CD4-positive, CD25-positive, alpha-beta regulatory T cell (primary cell): ENCODE results near the gene KPNB1. TPM values are rescaled to one million over a fixed set of nuclear protein-coding genes. Genes with fewer than 3 reads are reported as not detected.

Experiments used
- ATAC-seq, 2 donors: fragments of 150-1000 bp; cut with Tn5 transposase; one replicate each; pipeline ENCODE4 v1.10.0; 2021; ENCODE audit warnings: low read depth in 2 of 2, moderate number of reproducible peaks in 2 of 2, moderate library complexity in 1 of 2
- DNase-seq, 3 donors: peaks; one replicate each; pipeline versions ENCODE4 v3.0.0 to v3.0.0-alpha.2; 2012 to 2022; ENCODE audit warnings: mixed read lengths in 1 of 3
- H3K27ac ChIP-seq: one replicate; pipeline ENCODE4 v1.7.0; 2013; ENCODE audit warnings: mild to moderate bottlenecking, low read length; ENCODE audit not compliant: insufficient read depth, poor library complexity, severe bottlenecking
- H3K27me3 ChIP-seq: one replicate; pipeline ENCODE4 v1.7.0; 2013; ENCODE audit warnings: low read length; ENCODE audit not compliant: control insufficient read depth, insufficient read depth
- H3K36me3 ChIP-seq: one replicate; pipeline ENCODE4 v1.7.0; 2013; ENCODE audit warnings: mild to moderate bottlenecking, low read length, moderate library complexity; ENCODE audit not compliant: control insufficient read depth, insufficient read depth
- H3K4me1 ChIP-seq: 2 replicates; pipeline ENCODE4 v1.7.0; 2013; ENCODE audit warnings: mild to moderate bottlenecking, low read length; ENCODE audit not compliant: insufficient read depth, control insufficient read depth, poor library complexity, severe bottlenecking
- H3K4me3 ChIP-seq: one replicate; pipeline ENCODE4 v1.7.0; 2013; ENCODE audit warnings: low read depth, mild to moderate bottlenecking, low read length, moderate library complexity
- H3K9me3 ChIP-seq, 2 experiments: 1 replicate in 1 of 2; 2 replicates in 1 of 2; pipeline ENCODE4 v1.7.0; 2013; ENCODE audit warnings: low read length in 2 of 2, mild to moderate bottlenecking in 1 of 2, moderate library complexity in 1 of 2; ENCODE audit not compliant: control insufficient read depth in 2 of 2
- H3K27ac Mint-ChIP-seq, 3 donors: one replicate each; pipeline ENCODE4 v1.8.0; 2020 to 2022; ENCODE audit warnings: mild to moderate bottlenecking in 3 of 3, mixed read lengths in 3 of 3, moderate library complexity in 2 of 3
- H3K27me3 Mint-ChIP-seq: one replicate; pipeline ENCODE4 v1.8.0; 2022; ENCODE audit warnings: mild to moderate bottlenecking, mixed read lengths
- H3K36me3 Mint-ChIP-seq: one replicate; pipeline ENCODE4 v1.8.0; 2020; ENCODE audit warnings: mixed read lengths
- H3K4me1 Mint-ChIP-seq, 4 donors: one replicate each; pipeline ENCODE4 v1.8.0; 2020 to 2022; ENCODE audit warnings: mixed read lengths in 4 of 4, mild to moderate bottlenecking in 1 of 4
- H3K4me3 Mint-ChIP-seq, 4 donors: one replicate each; pipeline ENCODE4 v1.8.0; 2020 to 2022; ENCODE audit warnings: mild to moderate bottlenecking in 4 of 4, mixed read lengths in 4 of 4, moderate library complexity in 3 of 4
- H3K9me3 Mint-ChIP-seq, 7 donors: one replicate each; pipeline ENCODE4 v1.8.0; 2020 to 2022; ENCODE audit warnings: mixed read lengths in 7 of 7, mild to moderate bottlenecking in 3 of 7, moderate library complexity in 2 of 7
- polyA plus RNA-seq, 4 donors: library from polyadenylated mRNA; unstranded; fragments of 300-500 nt; fragmentation: Illumina TruSeq; gene quantifications; one replicate each; pipeline ENCODE4 v1.2.3, GENCODE V29; 2021
- total RNA-seq: library from RNA; stranded (reverse); gene quantifications from one replicate; pipeline ENCODE4 v1.2.3, GENCODE V29; 2022

Gene KPNB1
- total and polyA plus RNA-seq, 5 donors from 2014 or later, result 20.4 to 242 (median 24.7) TPM

GRCh38 chr17:47694581-47695428 is 45.1 kb downstream of the KPNB1 start:
- Mint-ChIP-seq H3K4me3 (peak overlapping the region; percentile 87 to 95 (median 89)), H3K36me3 (no peaks in the 10 kb centered on the region), H3K9me3 (no peaks in the 10 kb centered on the region), H3K27me3 (peaks cover 24% of the 10 kb centered on the region), H3K27ac (peak overlapping the region in 2 of 3 donors; percentile 60 to 80), H3K4me1 (peaks cover 0 to 37% (median 13%) of the 10 kb centered on the region in 4 donors)
- Histone ChIP-seq H3K36me3 (no peaks in the 10 kb centered on the region), H3K27ac (peak overlapping the region; percentile 55), H3K4me1 (peaks cover 23% of the 10 kb centered on the region), H3K4me3 (no peak overlapping the region), H3K27me3 (no peaks in the 10 kb centered on the region), H3K9me3 (no peaks in the 10 kb centered on the region)
- DNase-seq, result peak; percentile 20 to 55 (median 28)
- peak; percentile 29 to 40 for ATAC-seq

DNA sequence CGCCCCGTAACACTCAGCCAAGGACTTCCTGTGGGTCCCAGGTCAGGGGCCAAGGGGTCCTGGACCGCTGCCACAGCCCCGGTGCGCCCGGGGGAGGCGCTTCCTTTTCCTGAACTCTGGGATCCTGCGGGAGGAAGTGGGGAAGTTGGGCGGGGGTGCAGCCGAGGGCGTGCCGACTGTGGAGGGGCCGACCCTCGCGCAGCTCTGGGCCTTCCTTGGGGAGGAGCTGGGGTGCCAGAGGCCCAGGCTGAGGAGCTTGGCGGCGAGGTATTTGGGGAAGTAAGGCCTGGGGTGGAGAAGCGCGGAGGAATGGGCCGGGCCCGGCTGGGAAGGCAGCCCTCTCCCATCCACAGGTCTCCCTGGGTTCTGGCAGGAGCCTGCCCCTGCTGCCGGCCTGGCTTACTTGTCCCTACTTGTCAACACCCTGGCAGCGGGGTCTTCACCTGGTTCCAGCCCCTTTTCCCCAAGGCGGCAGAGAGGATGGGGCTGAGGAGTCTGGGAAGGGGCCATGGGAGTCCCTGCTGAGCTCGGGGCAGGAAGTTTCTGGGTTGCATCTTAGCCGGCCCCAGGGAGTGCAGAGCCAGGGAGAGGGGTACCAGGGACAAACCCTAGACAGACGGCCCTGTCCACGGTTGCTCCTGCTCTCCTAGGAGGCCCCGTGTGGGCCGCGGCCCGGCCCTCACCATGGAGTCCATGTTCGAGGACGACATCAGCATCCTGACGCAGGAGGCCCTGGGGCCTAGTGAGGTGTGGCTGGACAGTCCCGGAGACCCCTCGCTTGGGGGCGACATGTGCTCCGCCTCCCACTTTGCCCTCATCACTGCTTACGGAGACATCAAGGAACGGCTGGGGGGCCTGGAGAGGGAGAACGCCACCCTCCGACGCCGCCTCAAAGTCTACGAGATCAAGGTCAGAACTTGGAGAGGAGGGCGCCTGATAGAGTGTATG is 46.0 kb downstream of the KPNB1 start:
- no peak for DNase-seq
- H3K27ac Mint-ChIP-seq, result peak overlapping the region in 2 of 3 donors; percentile 60 to 80
- peaks cover 0 to 37% (median 14%) of the 10 kb centered on the region in 4 donors for H3K4me1 Mint-ChIP-seq

GRCh38 chr17:47696717-47697642 is 47.3 kb downstream of the KPNB1 start:
- Mint-ChIP-seq H3K36me3 (no peaks in the 10 kb centered on the region), H3K4me1 (peaks cover 0 to 43% (median 17%) of the 10 kb centered on the region in 4 donors), H3K9me3 (no peaks in the 10 kb centered on the region), H3K4me3 (peak overlapping the region; percentile 7 to 70 (median 62)), H3K27ac (peak overlapping the region in 2 of 3 donors; percentile 60 to 88), H3K27me3 (peaks cover 24% of the 10 kb centered on the region)
- H3K4me1 ChIP-seq, result peaks cover 26% of the 10 kb centered on the region
- H3K4me3 ChIP-seq, result no peak overlapping the region
- H3K9me3 ChIP-seq, result no peaks in the 10 kb centered on the region
- no peak overlapping the region for H3K27ac ChIP-seq
- no peaks in the 10 kb centered on the region for H3K36me3 ChIP-seq
- no peaks in the 10 kb centered on the region for H3K27me3 ChIP-seq
- ATAC-seq (no peak), DNase-seq (no peak)

More for the DNA sequence above, 46.0 kb downstream of the KPNB1 start:
- no peaks in the 10 kb centered on the region for H3K9me3 ChIP-seq
- Mint-ChIP-seq H3K36me3 (no peaks in the 10 kb centered on the region), H3K27me3 (peaks cover 24% of the 10 kb centered on the region), H3K9me3 (no peaks in the 10 kb centered on the region), H3K4me3 (peak overlapping the region; percentile 87 to 95 (median 89))
- no peak for ATAC-seq
- peaks cover 23% of the 10 kb centered on the region for H3K4me1 ChIP-seq
- no peaks in the 10 kb centered on the region for H3K27me3 ChIP-seq
- no peaks in the 10 kb centered on the region for H3K36me3 ChIP-seq
- no peak overlapping the region for H3K4me3 ChIP-seq
- peak overlapping the region; percentile 55 for H3K27ac ChIP-seq

DNA sequence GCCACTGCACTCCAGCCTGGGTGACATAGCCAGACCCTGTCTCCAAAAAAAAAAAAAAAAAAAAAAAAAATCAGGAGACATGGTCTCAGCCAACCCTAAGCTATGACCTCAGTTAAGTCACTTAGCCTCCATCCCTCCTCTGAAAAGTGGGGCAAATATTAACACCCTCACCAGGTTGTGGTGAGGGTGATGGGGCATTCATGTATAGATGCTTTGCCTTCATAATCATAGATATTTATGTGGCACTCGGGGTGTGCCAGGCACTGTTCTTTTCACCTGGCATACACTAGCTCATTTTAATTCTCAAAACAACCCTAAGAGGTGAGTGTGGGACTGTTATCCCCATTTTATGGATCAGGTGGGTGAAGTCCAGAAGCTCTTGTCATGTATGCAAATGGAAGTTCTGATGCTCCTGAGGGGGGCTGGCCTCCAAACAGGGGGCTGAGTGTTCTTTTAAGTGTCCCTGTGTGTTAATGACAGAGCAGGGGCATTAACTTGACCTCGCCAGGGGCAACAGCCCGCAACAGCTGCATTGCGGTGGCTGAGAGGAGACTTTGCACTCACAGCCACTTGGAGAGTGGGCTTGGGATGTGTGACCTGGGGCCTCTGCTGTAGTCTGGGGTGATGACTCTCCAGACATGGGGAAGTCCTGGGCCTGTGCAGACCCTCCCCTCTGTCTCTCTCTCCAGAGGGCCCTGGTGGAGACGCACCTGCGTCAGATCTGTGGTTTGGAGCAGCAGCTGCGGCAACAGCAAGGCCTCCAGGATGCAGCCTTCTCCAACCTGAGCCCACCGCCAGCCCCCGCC is 48.4 kb downstream of the KPNB1 start:
- ATAC-seq (no peak), DNase-seq (no peak)
- H3K4me3 Mint-ChIP-seq, result peak overlapping the region in 1 of 4 donors; percentile 57
- no peaks in the 10 kb centered on the region for H3K9me3 Mint-ChIP-seq
- Histone ChIP-seq H3K4me1 (peaks cover 31% of the 10 kb centered on the region), H3K4me3 (no peak overlapping the region), H3K9me3 (no peaks in the 10 kb centered on the region), H3K36me3 (no peaks in the 10 kb centered on the region), H3K27me3 (no peaks in the 10 kb centered on the region), H3K27ac (no peak overlapping the region)
- no peaks in the 10 kb centered on the region for H3K36me3 Mint-ChIP-seq
- H3K4me1 Mint-ChIP-seq, result peaks cover 0 to 44% (median 17%) of the 10 kb centered on the region in 4 donors
- peaks cover 14% of the 10 kb centered on the region for H3K27me3 Mint-ChIP-seq
- peak overlapping the region in 1 of 3 donors; percentile 14 for H3K27ac Mint-ChIP-seq

DNA sequence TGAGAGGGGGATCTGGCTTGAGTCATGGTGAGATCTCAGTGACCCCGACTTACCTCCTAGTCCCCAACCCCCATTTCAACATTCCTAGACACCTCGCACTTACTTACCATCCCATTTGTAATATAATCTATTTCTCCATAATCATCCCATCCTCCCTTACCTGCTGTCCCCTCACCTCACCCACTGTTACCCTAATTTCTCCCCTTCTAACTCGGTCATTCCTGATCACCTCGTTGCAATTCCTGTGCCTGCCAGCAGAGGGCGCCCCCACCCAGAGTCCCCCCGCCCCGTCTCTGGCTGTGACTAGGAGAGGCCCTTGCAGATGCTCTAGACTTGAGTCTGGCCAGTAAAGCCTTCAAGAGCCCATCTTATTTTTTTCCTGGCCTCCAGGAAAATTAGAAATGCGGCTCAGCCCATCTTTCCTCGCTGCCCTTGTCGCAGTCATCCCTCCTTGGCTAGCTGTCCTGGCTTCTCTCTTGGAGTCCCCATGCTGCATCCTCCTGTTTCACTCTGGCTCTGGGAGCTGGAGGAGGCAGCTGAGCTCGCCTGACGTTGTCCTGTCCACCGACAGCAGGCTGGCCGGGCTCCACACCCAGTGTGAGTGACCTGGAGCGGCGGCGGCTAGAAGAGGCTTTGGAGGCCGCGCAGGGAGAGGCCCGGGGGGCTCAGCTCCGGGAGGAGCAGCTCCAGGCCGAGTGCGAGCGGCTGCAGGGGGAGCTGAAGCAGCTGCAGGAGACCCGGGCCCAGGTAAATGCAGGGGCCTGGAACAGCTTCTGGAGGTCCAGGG is 49.2 kb downstream of the KPNB1 start:
- H3K9me3 Mint-ChIP-seq, result no peaks in the 10 kb centered on the region
- H3K27ac Mint-ChIP-seq, result no peak overlapping the region
- Histone ChIP-seq H3K4me3 (no peak overlapping the region), H3K27me3 (no peaks in the 10 kb centered on the region), H3K36me3 (no peaks in the 10 kb centered on the region), H3K4me1 (peaks cover 33% of the 10 kb centered on the region), H3K27ac (no peak overlapping the region), H3K9me3 (no peaks in the 10 kb centered on the region)
- ATAC-seq (peak; percentile 32 to 37), DNase-seq (peak; percentile 56 to 73 (median 60))
- H3K27me3 Mint-ChIP-seq, result peaks cover 9% of the 10 kb centered on the region
- H3K36me3 Mint-ChIP-seq, result no peaks in the 10 kb centered on the region
- peaks cover 6 to 47% (median 19%) of the 10 kb centered on the region in 4 donors for H3K4me1 Mint-ChIP-seq
- peak overlapping the region in 2 of 4 donors; percentile 9 to 32 for H3K4me3 Mint-ChIP-seq

GRCh38 chr17:47699536-47699840 is 49.8 kb downstream of the KPNB1 start:
- ATAC-seq (no peak), DNase-seq (no peak)
- H3K27me3 ChIP-seq, result no peaks in the 10 kb centered on the region
- Mint-ChIP-seq H3K27me3 (peaks cover 9% of the 10 kb centered on the region), H3K36me3 (no peaks in the 10 kb centered on the region), H3K4me1 (peaks cover 6 to 53% (median 21%) of the 10 kb centered on the region in 4 donors), H3K4me3 (peak overlapping the region in 2 of 4 donors; percentile 9 to 29), H3K27ac (no peak overlapping the region), H3K9me3 (no peaks in the 10 kb centered on the region)
- no peaks in the 10 kb centered on the region for H3K36me3 ChIP-seq
- H3K9me3 ChIP-seq, result no peaks in the 10 kb centered on the region
- H3K4me1 ChIP-seq, result peaks cover 38% of the 10 kb centered on the region
- H3K4me3 ChIP-seq, result no peak overlapping the region
- H3K27ac ChIP-seq, result no peak overlapping the region
